ENCODE measurements around the gene BMPR1B.

DNA sequence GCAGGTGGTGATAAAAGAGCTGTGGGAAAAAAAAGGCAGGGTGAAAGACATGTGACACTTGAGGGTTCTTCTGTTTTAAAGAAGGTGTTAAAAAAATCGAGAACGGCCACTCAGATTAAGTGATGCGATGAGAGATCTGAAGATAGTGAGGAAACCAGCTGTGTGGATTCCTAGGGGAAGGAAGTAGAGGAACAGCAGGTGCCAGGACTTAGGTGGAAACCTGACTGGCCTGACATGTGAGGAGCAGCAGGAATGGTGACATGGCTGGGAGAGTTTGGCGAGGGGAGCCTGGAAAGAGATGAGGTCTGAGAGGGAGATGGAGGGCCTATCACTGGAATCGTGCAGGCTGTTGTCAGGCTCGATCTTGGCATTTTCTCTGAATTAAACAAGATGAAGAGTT lies 55.5 kb downstream of the BMPR1B start:
- TF ChIP-seq POLR2A (IDR thresholded peaks at IDR 0.05; ENCODE audit: low read depth, low read length) = no peak
- no peak for TF ChIP-seq POLR2AphosphoS5 (IDR thresholded peaks at IDR 0.05; ENCODE audit: low read depth, low read length)
- TF ChIP-seq TAF1 (IDR thresholded peaks at IDR 0.05; ENCODE audit: borderline replicate concordance, low read depth, low read length) = no peak

Data from GM12892 (cell line).